ENCODE data around the gene TRAF3.

Gene TRAF3

DNA sequence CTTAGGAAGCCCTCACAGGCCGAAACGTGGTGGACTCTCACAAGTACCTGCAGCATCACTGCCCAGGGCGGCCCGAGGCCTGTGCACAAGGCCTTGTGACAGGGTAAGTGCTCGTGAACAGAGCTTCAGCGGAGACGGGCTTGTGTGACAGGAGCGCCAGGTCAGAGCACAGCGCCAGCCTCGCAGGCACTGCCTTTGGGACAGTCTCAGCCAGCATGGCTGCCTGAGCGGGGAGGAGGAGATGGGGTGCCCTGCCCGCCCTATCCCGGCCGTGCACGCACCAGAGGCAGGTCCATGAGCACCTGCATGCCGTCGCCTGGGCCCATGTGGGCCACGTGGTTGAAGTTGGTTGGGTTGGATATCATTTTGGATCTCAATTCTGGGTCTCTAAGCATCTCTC lies 162.1 kb downstream of the TRAF3 start:
- no peak for DNase-seq (ENCODE audit: low spot score)

DNA sequence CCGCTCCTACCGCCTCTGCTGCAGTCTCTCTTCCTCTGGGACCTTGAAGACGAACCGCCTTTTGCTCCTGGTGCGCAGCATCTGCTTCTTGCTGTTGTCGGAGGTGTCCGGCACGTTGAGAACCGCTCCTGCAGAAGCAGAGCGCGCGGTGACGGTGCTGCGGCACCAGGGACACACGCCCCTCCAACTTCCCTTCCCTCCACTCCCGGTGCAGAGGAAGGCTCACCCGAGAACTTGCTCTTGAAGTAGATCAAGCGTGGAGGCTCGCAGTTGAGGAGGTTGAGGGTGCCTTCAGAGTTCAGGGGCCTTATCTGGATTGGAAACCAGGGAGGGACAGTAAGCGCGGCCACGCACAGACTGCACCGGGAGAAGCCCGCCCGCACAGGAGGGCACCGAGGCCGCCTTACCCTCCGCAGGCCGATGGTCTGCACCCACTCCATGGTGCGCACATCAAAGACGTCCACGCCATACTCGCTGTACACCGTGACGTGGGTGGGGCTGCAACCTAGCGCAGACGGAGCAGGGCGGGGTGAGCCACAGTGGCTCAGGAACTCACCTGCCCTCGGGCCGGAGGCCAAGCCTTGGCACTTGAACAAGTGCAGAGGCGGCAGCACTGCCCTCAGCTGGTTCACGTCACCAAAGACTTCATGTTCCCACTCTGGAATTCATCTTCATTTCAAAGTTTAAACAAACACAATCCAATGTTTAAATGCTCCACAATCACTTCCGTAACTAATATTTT lies 162.7 kb downstream of the TRAF3 start:
- DNase-seq (ENCODE audit: low spot score) = no peak

GRCh38 chr14:102940729-102941362 lies 163.6 kb downstream of the TRAF3 start:
- no peak for DNase-seq (ENCODE audit: low spot score)

- no peak for DNase-seq (ENCODE audit: low spot score)
Measured at GRCh38 chr14:102941419-102942011, 164.3 kb downstream of the TRAF3 start.

DNA sequence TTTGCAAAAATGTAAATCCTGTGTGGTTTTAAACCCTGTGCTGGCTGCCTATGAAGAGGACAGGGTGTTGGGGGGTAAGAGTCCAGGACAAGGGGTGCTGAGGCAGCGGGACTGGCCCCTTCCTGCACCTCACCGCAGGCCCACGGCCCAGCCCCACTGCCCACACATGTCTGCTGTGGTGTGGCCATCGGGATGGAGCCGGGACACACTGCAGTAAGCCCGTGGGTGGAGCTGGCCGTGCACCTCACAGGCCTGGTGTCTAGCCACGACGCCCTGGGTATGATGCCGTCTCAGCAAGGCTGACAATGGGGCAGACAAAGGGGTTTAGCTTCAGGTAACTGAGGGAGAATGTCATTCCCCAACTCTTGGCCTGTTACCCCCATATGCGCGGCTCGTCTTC lies 164.8 kb downstream of the TRAF3 start:
- no peak for DNase-seq (ENCODE audit: low spot score)

GRCh38 chr14:102943454-102943853 lies 166.2 kb downstream of the TRAF3 start:
- DNase-seq (ENCODE audit: low spot score) = no peak

DNA sequence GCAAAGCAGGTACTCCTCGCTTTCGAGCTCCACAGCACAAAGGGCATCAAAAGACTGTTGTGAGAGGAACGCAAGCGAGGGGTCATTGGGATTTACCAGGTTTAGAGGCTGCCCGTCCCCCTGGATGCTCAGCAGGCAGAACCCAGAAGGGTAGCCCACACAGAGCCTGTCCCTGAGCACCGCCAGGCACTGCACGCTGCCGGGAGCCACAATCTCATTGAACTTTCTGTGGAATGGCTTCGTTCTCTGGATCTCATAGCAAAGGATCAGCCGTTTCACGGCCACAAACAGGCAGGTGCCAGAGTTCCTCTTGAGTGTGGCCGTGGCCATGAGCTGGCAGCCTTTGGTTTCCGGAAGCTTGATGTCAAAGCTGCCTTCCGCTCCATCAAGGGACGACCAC lies 166.7 kb downstream of the TRAF3 start:
- DNase-seq (ENCODE audit: low spot score) = no peak

GRCh38 chr14:102944448-102945330 lies 167.4 kb downstream of the TRAF3 start:
- no peak for DNase-seq (ENCODE audit: low spot score)

DNA sequence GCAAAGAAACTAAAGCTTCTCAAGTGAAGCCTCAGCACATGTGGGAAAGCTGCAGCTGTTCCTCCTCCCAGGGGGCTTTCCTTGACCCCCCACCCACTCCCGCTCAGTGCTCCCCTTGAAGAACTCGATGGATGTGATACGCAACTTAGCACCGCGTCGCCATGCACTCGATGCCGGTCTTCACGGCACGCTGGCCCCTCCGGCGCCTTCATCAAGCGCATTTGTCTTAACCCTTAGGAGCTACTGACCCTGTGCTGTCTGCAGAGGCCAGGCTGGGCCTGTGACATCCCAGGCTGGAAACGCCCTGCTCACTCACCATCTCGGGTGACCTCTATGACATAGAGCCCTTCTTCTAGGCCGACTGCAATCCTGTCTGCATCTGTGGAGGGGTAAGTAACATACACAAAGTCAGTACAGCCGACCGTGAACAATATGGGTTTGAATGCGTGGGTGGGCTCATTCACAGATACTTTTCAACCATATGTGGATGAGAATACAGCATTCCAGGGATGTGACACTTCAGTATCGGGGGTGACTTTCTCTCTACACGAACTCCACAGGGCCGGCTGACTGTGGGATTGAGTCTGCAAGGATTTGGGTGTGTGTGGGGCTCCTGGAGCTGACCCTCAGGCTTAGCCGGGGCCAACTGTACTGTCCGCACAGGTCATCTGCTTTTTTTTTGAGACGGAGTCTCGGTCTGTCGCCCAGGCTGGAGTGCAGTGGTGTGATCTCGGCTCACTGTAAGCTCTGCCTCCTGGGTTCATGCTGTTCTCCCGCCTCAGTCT lies 168.3 kb downstream of the TRAF3 start:
- no peak for DNase-seq (ENCODE audit: low spot score)

DNA sequence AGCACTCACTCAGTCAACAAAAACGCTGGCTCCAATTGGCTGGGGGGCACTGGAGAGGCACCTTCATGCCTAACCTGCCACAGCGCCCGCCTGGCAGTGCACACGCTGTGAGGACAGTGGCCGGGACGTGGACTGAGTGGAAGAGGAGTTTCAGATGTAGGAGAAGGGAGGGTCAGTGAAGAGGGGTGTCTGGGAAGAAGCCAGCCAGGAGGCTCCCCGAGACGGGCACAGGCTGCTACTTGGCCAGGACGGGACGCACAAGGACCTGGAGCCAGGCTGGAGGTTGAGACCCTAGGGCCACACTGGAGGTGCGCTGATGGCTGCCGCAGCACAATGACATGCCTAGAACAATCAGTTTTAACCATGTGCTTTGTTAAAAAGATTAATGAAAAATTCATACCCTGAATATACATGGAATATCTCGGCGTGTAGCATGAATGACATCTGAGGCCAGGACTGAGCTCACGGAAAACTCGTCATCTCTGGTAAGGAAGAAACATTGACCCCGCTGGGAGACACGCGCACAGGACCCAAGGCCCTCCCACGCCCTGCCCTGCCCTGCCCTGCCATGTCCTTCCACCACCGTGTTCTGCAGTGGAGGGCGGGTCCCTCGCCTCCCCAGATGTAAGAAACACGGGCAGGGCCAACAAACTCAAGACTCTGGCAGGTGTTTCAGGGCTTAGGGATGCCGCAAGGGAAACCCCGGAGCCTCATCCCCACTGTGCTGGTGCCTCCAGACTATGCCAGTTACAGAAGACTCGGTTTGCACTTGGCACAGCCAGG lies 170.3 kb downstream of the TRAF3 start:
- DNase-seq (ENCODE audit: low spot score) = no peak

DNA sequence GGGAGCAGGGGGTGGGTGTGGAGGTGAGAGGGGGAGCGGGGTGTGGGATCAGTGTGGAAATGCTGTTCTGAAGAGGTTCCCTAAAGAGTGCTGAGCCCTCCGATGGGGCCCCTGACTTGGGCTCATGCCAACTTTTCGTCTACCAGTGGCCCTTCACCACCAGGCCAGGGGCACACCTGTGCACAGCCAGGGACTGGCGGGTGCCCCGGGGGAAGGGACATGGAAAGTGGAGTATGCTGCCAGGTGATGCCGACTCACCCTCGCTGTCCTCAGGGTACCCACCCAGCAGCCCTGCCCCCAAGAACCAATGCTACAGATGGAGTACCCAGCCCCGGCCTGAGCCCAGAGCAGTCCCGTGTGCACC lies 171.4 kb downstream of the TRAF3 start:
- DNase-seq (ENCODE audit: low spot score) = no peak

DNA sequence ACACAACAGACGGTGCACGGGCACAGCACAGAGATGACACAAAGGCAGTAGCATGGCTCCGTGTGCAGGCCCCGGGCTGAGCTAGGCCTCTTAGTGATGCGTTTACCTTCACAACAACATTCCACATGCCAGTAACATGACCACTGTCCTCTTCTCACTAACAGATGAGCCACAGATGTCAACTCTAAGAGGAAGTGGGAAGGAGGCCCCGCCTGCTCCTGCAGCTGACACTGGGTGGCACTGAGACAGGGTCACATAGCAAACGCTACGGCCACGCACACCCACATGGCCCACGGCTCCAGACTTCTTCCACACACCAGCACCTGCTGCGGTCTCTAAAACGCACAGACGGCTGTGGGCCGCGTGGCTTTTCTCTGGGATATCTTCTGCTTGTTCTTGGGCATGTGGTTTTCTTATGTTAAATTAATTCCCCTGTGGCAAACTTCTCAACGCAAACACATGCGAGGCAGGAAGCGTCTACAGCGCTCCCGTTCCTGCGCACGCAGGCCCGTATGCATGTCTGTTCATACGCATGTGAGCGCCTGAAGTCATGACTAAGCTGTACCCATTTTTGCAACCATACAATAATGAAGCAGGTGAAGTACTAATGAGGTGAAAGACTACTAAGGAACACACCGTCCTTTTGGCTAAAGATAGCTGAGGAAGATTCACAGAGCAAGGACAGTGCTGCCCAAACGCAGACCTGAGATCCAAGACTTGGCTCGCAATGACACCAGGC lies 172.0 kb downstream of the TRAF3 start:
- DNase-seq (ENCODE audit: low spot score) = no peak

DNA sequence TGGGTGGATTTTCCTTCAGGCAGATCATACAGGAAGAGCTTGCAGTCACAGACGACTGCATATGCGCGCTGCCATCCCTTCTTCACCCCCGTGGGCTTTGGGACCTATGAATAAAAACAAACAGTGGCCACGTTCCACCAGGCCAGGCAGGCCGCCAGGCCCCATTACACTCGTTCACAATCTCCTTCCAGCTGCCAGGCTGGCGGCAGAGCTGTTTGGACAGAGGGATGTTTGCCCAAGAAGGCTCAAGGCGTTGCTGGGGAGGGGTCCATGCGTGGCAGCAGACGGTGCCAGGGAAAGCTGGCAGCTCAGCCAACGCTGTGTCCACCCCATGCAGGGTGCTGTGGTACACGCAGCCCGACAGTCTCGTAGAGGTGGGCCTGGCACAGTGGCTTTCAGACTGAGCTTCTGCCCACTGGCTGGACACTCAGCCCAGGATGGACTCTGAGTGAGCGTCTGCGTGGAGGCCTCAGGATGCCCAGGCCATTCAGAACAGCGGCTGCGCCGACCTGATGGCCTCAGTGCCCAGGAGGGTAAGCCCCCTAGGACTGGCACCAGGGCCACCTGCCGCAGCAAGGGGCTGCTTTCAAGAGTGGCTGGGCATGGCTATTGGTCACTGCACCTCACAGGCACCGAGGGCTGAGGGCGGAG lies 172.7 kb downstream of the TRAF3 start:
- no peak for DNase-seq (ENCODE audit: low spot score)

DNA sequence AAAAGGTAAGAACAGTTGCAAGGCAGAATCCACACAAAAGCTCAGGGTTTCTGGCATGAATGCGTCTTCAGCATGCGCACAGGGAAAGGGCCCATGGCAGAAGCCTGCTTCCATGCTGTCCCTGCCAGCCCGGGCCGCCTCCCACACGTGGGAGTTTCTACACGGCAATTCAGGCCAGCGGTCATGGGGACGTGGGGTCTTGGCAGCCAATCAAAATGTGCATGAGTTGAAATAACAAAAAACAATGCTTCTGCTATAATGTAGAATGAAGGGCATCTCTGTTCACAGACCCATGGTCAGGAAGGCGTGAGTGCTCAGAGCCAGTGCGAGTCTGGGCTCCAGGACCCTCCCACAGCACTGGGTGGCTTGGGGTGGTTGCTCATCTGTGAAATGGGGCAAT lies 173.8 kb downstream of the TRAF3 start:
- DNase-seq (ENCODE audit: low spot score) = no peak

- no peak for DNase-seq (ENCODE audit: low spot score)
Measured at GRCh38 chr14:102951799-102952198, 174.6 kb downstream of the TRAF3 start.

DNA sequence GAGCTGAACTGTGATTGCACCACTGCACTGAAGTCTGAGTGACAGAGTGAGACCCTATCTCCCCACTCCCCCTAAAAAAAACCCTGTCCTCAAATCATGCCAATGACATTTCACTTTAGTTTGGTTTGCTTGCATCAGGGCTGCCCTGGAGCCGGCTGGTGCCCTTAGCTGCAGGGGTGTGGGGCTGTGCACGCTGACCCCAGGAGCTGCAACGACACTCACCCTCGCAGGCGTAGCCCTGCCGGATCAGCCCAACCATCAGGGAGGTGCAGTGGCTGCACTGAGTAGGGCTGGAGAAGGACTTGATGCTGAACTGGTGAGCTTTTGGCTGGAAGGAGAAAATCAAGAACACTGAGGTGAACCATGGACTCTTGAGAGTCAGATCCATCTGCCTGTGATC lies 175.0 kb downstream of the TRAF3 start:
- DNase-seq (ENCODE audit: low spot score) = no peak

GRCh38 chr14:102953100-102953499 lies 175.9 kb downstream of the TRAF3 start:
- DNase-seq (ENCODE audit: low spot score) = no peak

- no peak for DNase-seq (ENCODE audit: low spot score)
Measured at GRCh38 chr14:102954081-102954789, 177.0 kb downstream of the TRAF3 start.

Data from HuH-7 (cell line).